H9 (cell line): ENCODE data around the gene HTRA1. TPM values are rescaled to one million over a fixed set of nuclear protein-coding genes. Genes with fewer than 3 reads are reported as not detected.

Experiments used
- DNase-seq: peaks from one replicate; pipeline ENCODE4 v3.0.0-alpha.2; 2017
- H2AFZ ChIP-seq: one replicate; pipeline ENCODE4 v1.6.1; 2013; ENCODE audit warnings: mild to moderate bottlenecking, low read length, control low read depth, moderate library complexity
- H2AK5ac ChIP-seq: 2 replicates; pipeline ENCODE4 v1.6.1; 2013; ENCODE audit warnings: low read length, control low read depth, mixed read lengths; ENCODE audit not compliant: insufficient read length
- H2BK120ac ChIP-seq: one replicate; pipeline ENCODE4 v1.6.1; 2013; ENCODE audit warnings: low read depth, mild to moderate bottlenecking, low read length, control low read depth, inconsistent platforms; ENCODE audit not compliant: poor library complexity, severe bottlenecking
- H2BK12ac ChIP-seq: 2 replicates; pipeline ENCODE4 v1.6.1; 2013; ENCODE audit warnings: low read length, control low read depth, mixed read lengths, low read depth; ENCODE audit not compliant: insufficient read length
- H2BK15ac ChIP-seq: 2 replicates; pipeline ENCODE4 v1.6.1; 2013; ENCODE audit warnings: low read depth, low read length, control low read depth
- H2BK20ac ChIP-seq: one replicate; pipeline ENCODE4 v1.6.1; 2013; ENCODE audit warnings: low read depth, mild to moderate bottlenecking, low read length, control low read depth, inconsistent platforms; ENCODE audit not compliant: poor library complexity, severe bottlenecking
- H2BK5ac ChIP-seq: 2 replicates; pipeline ENCODE4 v1.6.1; 2013; ENCODE audit warnings: low read length, control low read depth, mixed read lengths; ENCODE audit not compliant: insufficient read length
- H3K14ac ChIP-seq: 2 replicates; pipeline ENCODE4 v1.6.1; 2013; ENCODE audit warnings: low read length, control low read depth; ENCODE audit not compliant: insufficient read depth
- H3K18ac ChIP-seq: 2 replicates; pipeline ENCODE4 v1.6.1; 2013; ENCODE audit warnings: low read depth, mild to moderate bottlenecking, mixed read lengths, low read length, control low read depth; ENCODE audit not compliant: insufficient read length
- H3K23ac ChIP-seq: 2 replicates; pipeline ENCODE4 v1.6.1; 2013; ENCODE audit warnings: low read length, control low read depth, mixed read lengths, low read depth; ENCODE audit not compliant: insufficient read length
- H3K23me2 ChIP-seq: 2 replicates; pipeline ENCODE4 v1.6.1; 2013; ENCODE audit warnings: low read depth, mild to moderate bottlenecking, mixed read lengths, low read length, control low read depth; ENCODE audit not compliant: insufficient read length, poor library complexity, severe bottlenecking
- H3K27ac ChIP-seq: 2 replicates; pipeline ENCODE4 v1.5.1; 2013; ENCODE audit warnings: low read length, control low read depth, mixed read lengths, low read depth; ENCODE audit not compliant: insufficient read length
- H3K27me3 ChIP-seq: 2 replicates; pipeline ENCODE4 v1.6.1; 2013; ENCODE audit warnings: low read length, control low read depth, inconsistent platforms; ENCODE audit not compliant: insufficient read depth
- H3K4ac ChIP-seq: 2 replicates; pipeline ENCODE4 v1.6.1; 2013; ENCODE audit warnings: low read depth, mild to moderate bottlenecking, control low read depth, inconsistent platforms, low read length, moderate library complexity
- H3K4me1 ChIP-seq: 2 replicates; pipeline ENCODE4 v1.6.1; 2013; ENCODE audit warnings: low read length, control low read depth, inconsistent platforms; ENCODE audit not compliant: insufficient read depth
- H3K4me2 ChIP-seq: 2 replicates; pipeline ENCODE4 v1.6.1; 2013; ENCODE audit warnings: low read length, control low read depth, mixed read lengths; ENCODE audit not compliant: insufficient read length, insufficient read depth
- H3K56ac ChIP-seq: 2 replicates; pipeline ENCODE4 v1.6.1; 2013; ENCODE audit warnings: low read depth, mild to moderate bottlenecking, mixed read lengths, low read length, control low read depth; ENCODE audit not compliant: insufficient read length
- H3K79me1 ChIP-seq: 2 replicates; pipeline ENCODE4 v1.6.1; 2013; ENCODE audit warnings: low read depth, mild to moderate bottlenecking, moderate library complexity, low read length, control low read depth, inconsistent platforms; ENCODE audit not compliant: insufficient read depth, poor library complexity, severe bottlenecking
- H3K79me2 ChIP-seq: 2 replicates; pipeline ENCODE4 v1.6.1; 2013; ENCODE audit warnings: low read length, control low read depth, inconsistent platforms; ENCODE audit not compliant: insufficient read depth
- H3K9ac ChIP-seq: 2 replicates; pipeline ENCODE4 v1.6.1; 2013; ENCODE audit warnings: low read length, control low read depth, mixed read lengths; ENCODE audit not compliant: insufficient read length; ENCODE audit errors: extremely low read depth
- H3K9me3 ChIP-seq: one replicate; pipeline ENCODE4 v1.6.1; 2013; ENCODE audit warnings: low read depth, low read length, inconsistent platforms; ENCODE audit not compliant: control insufficient read depth
- H3T11ph ChIP-seq: one replicate; pipeline ENCODE4 v1.6.1; 2013; ENCODE audit warnings: mild to moderate bottlenecking, low read length, control low read depth, inconsistent platforms
- H4K20me1 ChIP-seq: one replicate; pipeline ENCODE4 v1.6.1; 2013; ENCODE audit not compliant: control insufficient read depth, insufficient read length, insufficient read depth
- H4K5ac ChIP-seq: 2 replicates; pipeline ENCODE4 v1.6.1; 2013; ENCODE audit warnings: low read depth, mild to moderate bottlenecking, mixed read lengths, low read length, control low read depth; ENCODE audit not compliant: insufficient read length
- H4K8ac ChIP-seq: replicated peaks from 2 replicates; pipeline ENCODE4 v1.6.1; 2013; ENCODE audit warnings: low read length, control low read depth, mixed read lengths, low read depth; ENCODE audit not compliant: insufficient read length
- H4K91ac ChIP-seq: 2 replicates; pipeline ENCODE4 v1.6.1; 2013; ENCODE audit warnings: low read depth, mild to moderate bottlenecking, moderate library complexity, mixed read lengths, low read length, control low read depth; ENCODE audit not compliant: insufficient read length
- H3K27ac Mint-ChIP-seq, 3 experiments: 2 replicates in 2 of 3; 3 replicates in 1 of 3; pipeline ENCODE4 v1.8.0; 2020 to 2021; ENCODE audit warnings: mixed read lengths in 3 of 3, mild to moderate bottlenecking in 1 of 3, moderate library complexity in 1 of 3
- H3K27me3 Mint-ChIP-seq: 2 replicates; pipeline ENCODE4 v1.8.0; 2021; ENCODE audit warnings: low read depth, mild to moderate bottlenecking, moderate library complexity, mixed read lengths
- H3K36me3 Mint-ChIP-seq, 3 experiments: 2 replicates in 2 of 3; 3 replicates in 1 of 3; pipeline ENCODE4 v1.8.0; 2020 to 2021; ENCODE audit warnings: low read depth in 3 of 3, mixed read lengths in 3 of 3; ENCODE audit not compliant: insufficient read depth in 1 of 3
- H3K4me1 Mint-ChIP-seq, 2 experiments: 2 replicates each; pipeline ENCODE4 v1.8.0; 2020; ENCODE audit warnings: mixed read lengths in 2 of 2
- H3K4me3 Mint-ChIP-seq, 2 experiments: 2 replicates in 1 of 2; 3 replicates in 1 of 2; pipeline ENCODE4 v1.8.0; 2020 to 2021; ENCODE audit warnings: mild to moderate bottlenecking in 2 of 2, mixed read lengths in 2 of 2, moderate library complexity in 1 of 2
- H3K9me3 Mint-ChIP-seq, 2 experiments: 2 replicates in 1 of 2; 3 replicates in 1 of 2; pipeline ENCODE4 v1.8.0; 2020; ENCODE audit warnings: mild to moderate bottlenecking in 2 of 2, mixed read lengths in 2 of 2, moderate library complexity in 1 of 2
- CTCF ChIP-seq: fragments of 200-600 bp; sonication (generic); conservative IDR thresholded peaks from 3 replicates; pipeline ENCODE4 v1.8.0; 2021; ENCODE audit warnings: antibody characterized with exemption, mild to moderate bottlenecking
- WGBS: extraction: QIAGEN DNeasy Blood & Tissue Kit; methylation state at CpG from one replicate; pipeline ENCODE4 v1.1.7; 2013; ENCODE audit warnings: missing lambda C conversion rate, low lambda C conversion rate, mixed read lengths; ENCODE audit not compliant: insufficient read length; ENCODE audit errors: extremely low coverage; 5-methylcytosine and 5-hydroxymethylcytosine counted together
- total RNA-seq: library from RNA; stranded (reverse); gene quantifications from 2 replicates; pipeline ENCODE4 v1.2.1, GENCODE V29; 2021

HTRA1 gene
- total RNA-seq, 1 experiment from 2014 or later: 11.1 TPM

- no peak overlapping the region for H3K56ac ChIP-seq
- no peak overlapping the region for H3T11ph ChIP-seq
- H2AFZ ChIP-seq: no peak overlapping the region
- H3K4me2 ChIP-seq: no peak overlapping the region
- no peak overlapping the region for H4K91ac ChIP-seq
- no peak overlapping the region for H4K8ac ChIP-seq
- no CpG with 5 or more reads among the region's 14 CpGs for WGBS
- no peaks in the 10 kb centered on the region for H3K79me1 ChIP-seq
- Mint-ChIP-seq H3K27ac (no peak overlapping the region), H3K27me3 (peaks cover 6% of the 10 kb centered on the region), H3K9me3 (peaks cover 14% of the 10 kb centered on the region in 2 experiments), H3K36me3 (peaks cover 2 to 6% (median 3%) of the 10 kb centered on the region in 3 experiments; a peak in 5 of 7 replicates), H3K4me1 (peaks cover 0 to 9% of the 10 kb centered on the region in 2 experiments; a peak in 3 of 4 replicates), H3K4me3 (no peak overlapping the region)
- no peaks in the 10 kb centered on the region for H3K27me3 ChIP-seq
- H3K14ac ChIP-seq: no peak overlapping the region
- H2BK20ac ChIP-seq: no peak overlapping the region
- no peaks in the 10 kb centered on the region for H3K9me3 ChIP-seq
- H4K5ac ChIP-seq: no peak overlapping the region
- H3K18ac ChIP-seq: no peak overlapping the region
- H2BK120ac ChIP-seq: no peak overlapping the region
- no peaks in the 10 kb centered on the region for H4K20me1 ChIP-seq
- H2BK12ac ChIP-seq: no peak overlapping the region
- no peak overlapping the region for H2BK15ac ChIP-seq
- H3K23me2 ChIP-seq: no peaks in the 10 kb centered on the region
- no peak overlapping the region for H3K4ac ChIP-seq
- DNase-seq: no peak
- H3K27ac ChIP-seq: no peak overlapping the region
- no peak overlapping the region for H3K23ac ChIP-seq
- H2AK5ac ChIP-seq: no peak overlapping the region
- no peak overlapping the region for H3K9ac ChIP-seq
- H3K79me2 ChIP-seq: no peaks in the 10 kb centered on the region
- no peak for TF ChIP-seq CTCF
- H3K4me1 ChIP-seq: no peaks in the 10 kb centered on the region
- H2BK5ac ChIP-seq: no peak overlapping the region
Observed at GRCh38 chr10:122450353-122450990, 10.9 kb upstream of the HTRA1 start.
